ENCODE results near the gene CACNA2D3.

DNA sequence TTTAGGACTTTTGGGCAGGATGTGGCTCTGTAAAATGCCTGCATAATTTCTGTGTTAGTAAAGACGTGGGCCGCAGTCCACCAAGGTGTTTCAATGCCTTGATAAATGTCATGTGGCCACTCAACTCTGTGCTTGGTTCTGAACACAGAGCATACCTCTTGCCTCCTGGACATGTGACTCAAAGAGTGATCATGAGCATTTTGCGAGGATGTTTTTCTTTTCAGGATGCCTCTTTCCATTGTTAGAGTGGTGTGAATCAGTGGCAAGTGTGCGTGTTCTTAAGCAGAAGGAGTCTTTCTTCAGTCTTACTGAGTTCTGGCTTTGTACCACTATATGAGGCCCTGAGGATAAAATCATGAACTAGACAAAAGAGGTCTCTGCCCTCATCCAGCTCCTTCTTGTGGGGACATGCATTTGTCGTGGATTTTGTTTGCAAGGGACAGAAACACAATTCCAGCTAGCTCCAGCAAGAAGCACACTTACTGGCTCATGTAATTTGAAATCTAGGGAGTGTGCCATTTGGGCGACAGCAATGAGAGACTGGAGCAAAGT lies 442.1 kb downstream of the CACNA2D3 start:
- TF ChIP-seq, protein P1, sequence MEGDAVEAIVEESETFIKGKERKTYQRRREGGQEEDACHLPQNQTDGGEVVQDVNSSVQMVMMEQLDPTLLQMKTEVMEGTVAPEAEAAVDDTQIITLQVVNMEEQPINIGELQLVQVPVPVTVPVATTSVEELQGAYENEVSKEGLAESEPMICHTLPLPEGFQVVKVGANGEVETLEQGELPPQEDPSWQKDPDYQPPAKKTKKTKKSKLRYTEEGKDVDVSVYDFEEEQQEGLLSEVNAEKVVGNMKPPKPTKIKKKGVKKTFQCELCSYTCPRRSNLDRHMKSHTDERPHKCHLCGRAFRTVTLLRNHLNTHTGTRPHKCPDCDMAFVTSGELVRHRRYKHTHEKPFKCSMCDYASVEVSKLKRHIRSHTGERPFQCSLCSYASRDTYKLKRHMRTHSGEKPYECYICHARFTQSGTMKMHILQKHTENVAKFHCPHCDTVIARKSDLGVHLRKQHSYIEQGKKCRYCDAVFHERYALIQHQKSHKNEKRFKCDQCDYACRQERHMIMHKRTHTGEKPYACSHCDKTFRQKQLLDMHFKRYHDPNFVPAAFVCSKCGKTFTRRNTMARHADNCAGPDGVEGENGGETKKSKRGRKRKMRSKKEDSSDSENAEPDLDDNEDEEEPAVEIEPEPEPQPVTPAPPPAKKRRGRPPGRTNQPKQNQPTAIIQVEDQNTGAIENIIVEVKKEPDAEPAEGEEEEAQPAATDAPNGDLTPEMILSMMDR (IDR thresholded peaks at IDR 0.05) = no peak
- TF ChIP-seq POLR2A (IDR thresholded peaks at IDR 0.05) = no peak
- no peak for TF ChIP-seq POLR2AphosphoS5 (IDR thresholded peaks at IDR 0.05)
